ENCODE measurements around the gene RDH8. TPM values are rescaled to one million over a fixed set of nuclear protein-coding genes. Genes with fewer than 3 reads are reported as not detected.

Gene RDH8
- total RNA-seq, 1 donor from 2014 or later: not detected

DNA sequence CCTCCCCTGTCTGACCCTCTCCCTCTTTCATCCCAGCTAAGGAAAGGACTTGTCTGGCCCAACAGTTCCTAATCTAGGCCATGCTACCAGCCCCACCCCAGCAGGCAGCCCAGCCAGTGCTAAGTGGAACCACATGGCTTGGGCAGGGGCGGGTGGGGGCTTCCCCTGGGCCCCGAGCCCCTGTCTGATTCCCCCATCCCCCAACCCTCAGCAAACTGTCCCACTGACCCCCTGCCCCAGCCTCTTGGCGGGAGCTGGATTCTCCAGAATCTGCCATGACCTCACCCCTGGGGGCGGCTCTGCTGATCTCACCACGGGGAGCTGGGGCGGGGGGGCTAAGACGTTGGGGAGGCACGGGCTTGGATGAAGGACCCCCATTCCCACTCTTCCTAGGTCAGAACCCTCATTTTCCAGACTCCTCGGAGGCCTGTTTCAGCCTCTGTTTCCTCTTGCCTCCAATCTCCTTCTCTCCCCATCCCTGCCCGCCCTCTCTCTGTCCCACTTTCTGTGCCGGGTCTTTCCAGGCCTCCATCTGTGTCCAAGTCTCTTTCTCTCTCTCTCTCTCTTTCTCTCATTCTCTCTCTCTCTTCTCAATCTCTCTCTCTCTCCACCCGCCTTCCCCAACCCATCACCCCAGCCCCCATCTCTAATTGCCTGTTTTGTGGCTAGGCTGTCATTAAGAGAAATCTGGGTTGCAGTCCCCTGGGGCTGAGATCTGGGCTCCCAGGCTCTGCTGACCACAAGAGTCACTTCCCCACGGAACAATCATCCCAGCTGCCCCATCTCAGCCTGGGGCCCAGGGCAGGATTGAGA, 5.7 kb upstream of the RDH8 start:
- no peak for DNase-seq (ENCODE audit: low spot score)
- H3K4me1 Mint-ChIP-seq (ENCODE audit: unreplicated experiment): peaks cover 7% of the 10 kb centered on the region
- no peak overlapping the region for H3K27ac Mint-ChIP-seq (ENCODE audit: unreplicated experiment)
- peaks cover 32% of the 10 kb centered on the region for H3K27me3 Mint-ChIP-seq (ENCODE audit: unreplicated experiment)
- TF ChIP-seq, protein P1, sequence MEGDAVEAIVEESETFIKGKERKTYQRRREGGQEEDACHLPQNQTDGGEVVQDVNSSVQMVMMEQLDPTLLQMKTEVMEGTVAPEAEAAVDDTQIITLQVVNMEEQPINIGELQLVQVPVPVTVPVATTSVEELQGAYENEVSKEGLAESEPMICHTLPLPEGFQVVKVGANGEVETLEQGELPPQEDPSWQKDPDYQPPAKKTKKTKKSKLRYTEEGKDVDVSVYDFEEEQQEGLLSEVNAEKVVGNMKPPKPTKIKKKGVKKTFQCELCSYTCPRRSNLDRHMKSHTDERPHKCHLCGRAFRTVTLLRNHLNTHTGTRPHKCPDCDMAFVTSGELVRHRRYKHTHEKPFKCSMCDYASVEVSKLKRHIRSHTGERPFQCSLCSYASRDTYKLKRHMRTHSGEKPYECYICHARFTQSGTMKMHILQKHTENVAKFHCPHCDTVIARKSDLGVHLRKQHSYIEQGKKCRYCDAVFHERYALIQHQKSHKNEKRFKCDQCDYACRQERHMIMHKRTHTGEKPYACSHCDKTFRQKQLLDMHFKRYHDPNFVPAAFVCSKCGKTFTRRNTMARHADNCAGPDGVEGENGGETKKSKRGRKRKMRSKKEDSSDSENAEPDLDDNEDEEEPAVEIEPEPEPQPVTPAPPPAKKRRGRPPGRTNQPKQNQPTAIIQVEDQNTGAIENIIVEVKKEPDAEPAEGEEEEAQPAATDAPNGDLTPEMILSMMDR (IDR thresholded peaks at IDR 0.05; ENCODE audit: unreplicated experiment): no peak
- H3K36me3 Mint-ChIP-seq (ENCODE audit: low read depth, unreplicated experiment): peaks cover 10% of the 10 kb centered on the region
- H3K9me3 Mint-ChIP-seq (ENCODE audit: unreplicated experiment): no peaks in the 10 kb centered on the region
- H3K4me3 Mint-ChIP-seq (ENCODE audit: unreplicated experiment): no peak overlapping the region

DNA sequence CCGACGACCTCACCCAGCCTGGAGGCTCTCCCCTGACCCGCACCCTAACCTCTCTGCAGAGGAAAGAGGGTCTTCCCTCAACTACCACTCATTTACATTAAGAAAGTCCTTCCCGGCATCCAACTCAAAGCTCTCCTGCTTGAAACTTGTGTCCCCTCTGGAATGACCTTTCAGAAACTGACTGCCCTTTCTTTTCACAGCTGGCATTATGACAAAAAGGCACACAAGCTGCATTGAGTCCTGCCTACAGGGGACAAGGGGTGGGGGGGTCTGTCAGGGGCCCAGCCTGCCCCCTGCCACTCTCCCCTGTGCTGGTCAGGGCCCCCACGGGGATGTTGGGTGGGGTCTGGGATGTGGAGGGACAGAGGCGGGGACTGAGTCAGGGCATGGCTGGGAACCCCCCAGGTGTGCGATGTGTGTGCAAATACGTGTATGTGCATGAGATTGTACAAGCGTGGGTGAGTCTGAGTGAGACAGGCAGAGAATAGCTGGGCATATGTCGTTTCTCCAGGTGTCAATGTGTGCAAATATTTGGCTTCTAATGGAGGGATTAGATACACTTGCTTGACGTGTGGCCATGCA, 5.0 kb upstream of the RDH8 start:
- H3K4me1 Mint-ChIP-seq (ENCODE audit: unreplicated experiment): peaks cover 7% of the 10 kb centered on the region
- no peak for DNase-seq (ENCODE audit: low spot score)
- peaks cover 28% of the 10 kb centered on the region for H3K27me3 Mint-ChIP-seq (ENCODE audit: unreplicated experiment)
- no peaks in the 10 kb centered on the region for H3K9me3 Mint-ChIP-seq (ENCODE audit: unreplicated experiment)
- H3K27ac Mint-ChIP-seq (ENCODE audit: unreplicated experiment): peak overlapping the region; percentile 3
- TF ChIP-seq, protein P1 (IDR thresholded peaks at IDR 0.05; ENCODE audit: unreplicated experiment): no peak
- peaks cover 9% of the 10 kb centered on the region for H3K36me3 Mint-ChIP-seq (ENCODE audit: low read depth, unreplicated experiment)
- H3K4me3 Mint-ChIP-seq (ENCODE audit: unreplicated experiment): peak overlapping the region; percentile 10

DNA sequence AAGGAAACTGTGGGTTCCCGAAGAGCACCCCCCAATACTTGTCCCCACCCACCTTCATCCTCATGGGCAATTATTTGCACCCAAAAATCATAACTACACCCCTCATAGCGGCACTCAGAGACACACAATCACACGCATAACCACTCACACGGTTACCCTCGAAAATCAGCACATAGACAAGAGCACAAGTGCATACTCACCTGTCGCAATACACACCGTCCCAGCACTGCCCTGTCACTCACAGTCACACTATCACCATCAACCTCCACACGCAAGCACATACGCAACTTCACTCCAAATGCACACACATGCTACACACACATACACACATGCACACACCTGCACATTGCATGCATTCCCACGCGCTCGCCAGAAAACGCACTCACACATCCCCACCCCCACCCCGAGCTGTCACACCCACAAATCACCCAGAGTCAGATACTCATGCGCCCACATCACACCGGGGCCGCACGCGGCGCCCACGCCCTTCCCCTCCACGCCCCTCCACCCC, 3.5 kb upstream of the RDH8 start:
- peaks cover 9% of the 10 kb centered on the region for H3K36me3 Mint-ChIP-seq (ENCODE audit: low read depth, unreplicated experiment)
- no peak for DNase-seq (ENCODE audit: low spot score)
- no peaks in the 10 kb centered on the region for H3K9me3 Mint-ChIP-seq (ENCODE audit: unreplicated experiment)
- H3K4me1 Mint-ChIP-seq (ENCODE audit: unreplicated experiment): peaks cover 7% of the 10 kb centered on the region
- TF ChIP-seq, protein P1 (IDR thresholded peaks at IDR 0.05; ENCODE audit: unreplicated experiment): no peak
- H3K4me3 Mint-ChIP-seq (ENCODE audit: unreplicated experiment): peak overlapping the region; percentile 66
- H3K27me3 Mint-ChIP-seq (ENCODE audit: unreplicated experiment): peaks cover 30% of the 10 kb centered on the region
- H3K27ac Mint-ChIP-seq (ENCODE audit: unreplicated experiment): peak overlapping the region; percentile 48

DNA sequence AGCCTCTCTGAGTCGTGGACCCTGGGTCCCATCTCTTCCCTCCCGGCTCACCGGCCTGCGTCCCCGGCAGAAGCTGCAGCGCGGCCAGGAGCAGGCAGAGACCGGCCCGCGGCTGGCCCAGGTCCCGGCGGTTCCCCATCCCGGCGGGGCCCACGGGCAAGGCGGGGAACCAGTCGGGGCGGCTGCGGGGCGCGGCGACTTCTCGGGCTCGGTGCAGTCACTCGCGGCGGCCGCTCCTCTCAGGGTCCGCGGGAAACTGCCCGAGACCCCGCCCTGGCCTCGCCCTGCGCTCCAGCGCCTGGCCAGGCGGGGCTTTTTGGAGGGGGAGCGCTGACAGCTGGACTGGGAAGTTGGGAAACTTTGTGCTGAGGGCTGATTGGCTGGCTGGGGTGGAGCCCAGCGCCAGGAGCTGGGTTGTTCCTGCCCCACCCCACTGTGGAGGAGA, 3.0 kb upstream of the RDH8 start, which contains the start of gene COL5A3:
COL5A3 (minus strand) TSS at position 258 of the 445 bp plus-strand sequence; CDS start at position 139, 119 bp downstream.
- TF ChIP-seq, protein P1 (IDR thresholded peaks at IDR 0.05; ENCODE audit: unreplicated experiment): no peak
- Mint-ChIP-seq H3K27ac (ENCODE audit: unreplicated experiment) (peak within 1 kb of the TSS; percentile 48), H3K4me1 (ENCODE audit: unreplicated experiment) (peaks cover 7% of the 10 kb centered on the region), H3K4me3 (ENCODE audit: unreplicated experiment) (peak within 1 kb of the TSS; percentile 66), H3K9me3 (ENCODE audit: unreplicated experiment) (no peaks in the 10 kb centered on the region), H3K36me3 (ENCODE audit: low read depth, unreplicated experiment) (peaks cover 9% of the 10 kb centered on the region), H3K27me3 (ENCODE audit: unreplicated experiment) (peaks cover 30% of the 10 kb centered on the region)
- no peak for DNase-seq (ENCODE audit: low spot score)
